OCI-M1 (cell line): Measurements from ENCODE around the gene PRR35.

Source experiments
- DNase-seq: peaks from one replicate; lab custom pipeline; 2025; lab: John Stamatoyannopoulos, UW

The PRR35 gene

DNA sequence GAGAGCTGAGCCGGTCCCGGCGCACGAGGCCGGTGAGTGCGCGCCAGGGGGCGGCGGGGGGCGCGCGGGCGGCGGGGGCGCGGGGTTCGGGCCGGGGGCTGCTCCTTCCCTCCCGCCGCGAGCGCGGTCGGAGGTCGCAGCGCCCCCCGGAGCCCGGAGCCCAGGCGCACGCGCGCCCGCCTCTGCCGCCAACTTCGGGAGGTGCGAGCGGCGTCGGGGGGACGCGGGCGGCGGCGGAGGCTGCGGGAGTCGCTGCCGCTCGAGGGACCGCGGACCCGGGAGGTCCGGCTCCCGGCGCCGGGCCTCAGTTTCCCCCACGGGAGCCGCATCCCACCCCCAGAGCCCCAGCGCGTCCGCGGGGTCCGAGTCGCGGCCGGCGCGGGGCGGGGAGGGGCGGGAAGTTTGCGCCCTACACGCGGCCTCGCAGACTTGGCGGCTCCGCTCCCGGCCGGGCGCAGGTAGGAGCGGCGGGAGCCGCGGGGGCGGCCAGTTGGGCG, at the start of gene PRR35:
PRR35 (plus strand) TSS at position 191 of the 497 bp plus-strand sequence. CDS start 2,901 bp downstream, outside the sequence.
- DNase-seq, result no peak

- DNase-seq, result no peak
Observed at GRCh38 chr16:512802-513201, 47.4 kb upstream of the PRR35 start.

- no peak for DNase-seq
Observed at GRCh38 chr16:513950-514349, 46.2 kb upstream of the PRR35 start.

- DNase-seq, result no peak
Observed at GRCh38 chr16:515175-515938, 44.8 kb upstream of the PRR35 start.

- no peak for DNase-seq
Observed at GRCh38 chr16:515939-516226, 44.3 kb upstream of the PRR35 start.

GRCh38 chr16:516301-516700, 43.9 kb upstream of the PRR35 start:
- DNase-seq, result no peak

- no peak for DNase-seq
Observed at GRCh38 chr16:518858-519257, 41.3 kb upstream of the PRR35 start.

DNA sequence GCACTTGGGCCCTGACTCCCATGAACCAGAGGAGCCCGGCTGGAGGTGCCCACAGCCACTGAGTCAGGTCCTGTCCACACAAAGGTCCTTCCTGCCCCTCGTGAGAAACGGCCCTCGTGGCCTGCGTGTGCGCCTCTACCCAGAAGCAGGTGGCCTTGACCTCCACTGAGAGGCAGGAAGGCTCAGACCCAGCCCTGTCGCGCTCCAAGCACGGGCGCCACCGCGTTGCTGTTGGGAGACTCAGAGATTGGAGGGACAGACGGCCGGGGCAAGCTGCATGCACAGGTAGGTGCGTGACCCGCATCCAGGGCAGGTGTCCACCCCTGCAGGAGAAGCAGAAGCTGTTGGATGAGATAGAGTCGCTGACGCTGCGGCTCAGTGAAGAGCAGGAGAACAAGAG, 40.8 kb upstream of the PRR35 start:
- DNase-seq, result no peak

DNA sequence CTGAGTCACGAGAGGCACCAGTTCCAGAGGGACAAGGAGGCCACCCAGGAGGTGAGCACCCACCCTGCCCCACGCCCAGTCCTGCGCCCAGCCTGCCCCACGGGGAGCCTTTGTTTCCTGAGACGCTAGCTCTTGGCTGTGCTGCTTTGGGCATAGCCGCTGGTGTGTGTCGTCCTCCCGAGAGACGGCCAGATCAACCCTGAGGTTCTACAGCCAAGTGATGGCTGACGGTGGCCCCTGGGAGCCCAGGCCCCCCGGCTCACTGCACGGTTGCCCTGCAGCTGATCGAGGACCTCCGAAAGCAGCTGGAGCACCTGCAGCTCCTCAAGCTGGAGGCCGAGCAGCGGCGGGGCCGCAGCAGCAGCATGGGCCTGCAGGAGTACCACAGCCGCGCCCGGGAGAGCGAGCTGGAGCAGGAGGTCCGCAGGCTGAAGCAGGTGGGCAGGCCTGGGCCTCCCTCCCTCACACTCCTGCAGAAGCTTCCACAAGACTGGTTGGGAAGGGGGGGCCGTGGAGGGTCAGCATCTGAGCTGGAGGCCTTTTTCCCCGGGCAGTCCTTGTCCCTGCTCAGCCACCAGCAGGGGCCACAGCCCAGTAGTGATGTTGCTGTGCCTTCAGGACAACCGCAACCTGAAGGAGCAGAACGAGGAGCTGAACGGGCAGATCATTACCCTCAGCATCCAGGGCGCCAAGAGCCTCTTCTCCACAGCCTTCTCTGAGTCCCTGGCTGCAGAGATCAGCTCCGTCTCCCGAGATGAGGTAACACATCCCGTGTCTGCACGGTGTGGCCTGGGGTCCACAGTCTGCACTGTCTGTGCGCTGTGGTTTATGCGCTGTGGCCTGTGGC, 40.1 kb upstream of the PRR35 start:
- DNase-seq, result no peak

DNA sequence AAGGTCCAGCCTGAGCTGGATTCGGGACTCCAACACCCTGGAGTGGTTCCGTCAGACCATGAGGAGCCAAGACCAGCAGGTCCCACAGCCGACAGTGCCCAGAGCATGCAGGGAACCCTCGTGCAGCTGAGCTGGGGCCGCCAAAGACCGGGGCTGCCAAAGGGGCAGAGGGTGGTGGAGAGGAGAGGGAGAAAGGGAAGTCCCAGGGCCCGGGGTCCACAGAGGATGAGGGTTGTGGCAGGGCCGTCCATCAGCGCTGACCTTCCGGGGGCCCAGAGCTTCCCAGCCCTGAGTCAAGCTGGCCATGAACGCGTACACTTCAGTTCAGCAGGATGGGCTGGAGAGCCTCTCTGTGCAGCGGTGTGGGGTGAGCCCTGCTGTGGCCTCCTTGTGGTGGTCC, 39.3 kb upstream of the PRR35 start:
- no peak for DNase-seq

DNA sequence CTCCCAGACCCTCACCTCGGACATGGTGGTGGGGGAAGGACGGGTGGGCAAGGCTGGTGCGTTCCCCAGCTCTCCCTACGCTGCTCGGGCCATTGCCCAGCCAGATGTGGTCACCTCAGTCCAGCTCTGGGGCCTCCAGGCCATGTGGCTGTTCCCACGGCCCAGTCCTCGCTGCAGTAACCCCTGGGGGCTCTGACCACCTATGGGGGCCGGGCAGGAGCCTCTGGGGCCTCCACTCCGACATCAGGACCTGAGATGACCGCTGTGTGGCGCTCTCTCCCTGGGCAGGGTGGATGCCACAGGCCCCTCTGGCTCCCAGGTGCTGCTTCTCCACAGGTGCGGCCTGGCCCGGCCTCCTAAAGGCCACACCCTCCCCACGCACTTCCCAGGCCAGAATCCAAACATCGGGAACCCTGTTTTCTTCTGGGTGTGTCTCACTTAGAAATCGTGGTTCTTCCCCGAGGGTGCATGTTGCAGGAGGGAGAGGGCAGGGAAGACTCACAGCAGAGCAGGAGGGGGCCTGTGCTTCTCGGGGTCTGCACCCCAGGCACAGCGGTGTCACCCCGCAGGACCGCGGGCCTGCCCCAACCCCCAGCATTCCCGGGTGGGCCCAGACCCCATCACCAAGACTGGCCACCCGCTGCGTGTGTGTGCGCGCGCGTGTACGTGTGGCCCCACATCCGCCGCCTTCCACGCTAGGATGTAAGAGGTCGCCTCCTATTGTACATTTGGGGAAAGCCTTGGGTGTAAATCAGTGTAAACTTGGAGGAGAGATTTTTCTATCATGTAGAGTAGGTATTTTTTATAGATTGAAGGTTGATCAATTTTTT, 38.6 kb upstream of the PRR35 start:
- no peak for DNase-seq

DNA sequence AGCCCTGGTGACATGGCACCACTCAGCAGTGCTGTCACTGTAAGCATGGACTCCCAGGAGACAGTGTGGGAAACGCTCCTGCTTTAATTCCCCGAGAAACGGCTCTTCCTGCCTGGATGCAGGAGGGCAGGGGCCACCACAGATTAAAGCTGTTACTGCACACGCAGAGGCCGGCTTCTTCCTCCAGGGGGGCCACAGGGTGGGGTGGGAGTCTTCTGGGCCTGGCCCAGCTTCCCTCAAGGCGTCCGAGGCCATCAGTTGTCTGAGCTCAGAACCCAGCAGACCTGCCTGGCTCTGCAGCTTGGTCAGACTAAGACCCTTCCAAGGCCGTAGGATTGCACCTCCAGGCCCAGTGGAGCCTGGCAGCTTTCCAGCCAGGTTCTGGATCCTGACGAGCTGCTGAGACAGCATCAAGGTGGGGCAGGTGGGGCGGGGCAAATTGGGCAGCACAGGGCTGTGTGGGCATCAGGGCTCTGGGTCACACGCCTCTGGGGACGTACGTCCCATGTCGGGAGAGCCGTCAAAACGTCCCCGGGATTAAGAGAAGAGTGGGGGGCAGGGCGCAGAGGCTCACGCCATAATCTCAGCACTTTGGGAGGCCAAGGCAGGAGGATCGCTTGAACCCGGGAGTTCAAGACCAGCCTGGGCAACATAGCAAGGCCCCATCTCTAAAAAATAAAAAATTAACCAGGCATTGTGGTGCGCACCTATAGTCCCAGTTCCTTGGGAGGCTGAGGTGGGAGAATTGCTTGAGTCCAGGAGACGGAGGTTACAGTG, 37.7 kb upstream of the PRR35 start:
- DNase-seq, result no peak

DNA sequence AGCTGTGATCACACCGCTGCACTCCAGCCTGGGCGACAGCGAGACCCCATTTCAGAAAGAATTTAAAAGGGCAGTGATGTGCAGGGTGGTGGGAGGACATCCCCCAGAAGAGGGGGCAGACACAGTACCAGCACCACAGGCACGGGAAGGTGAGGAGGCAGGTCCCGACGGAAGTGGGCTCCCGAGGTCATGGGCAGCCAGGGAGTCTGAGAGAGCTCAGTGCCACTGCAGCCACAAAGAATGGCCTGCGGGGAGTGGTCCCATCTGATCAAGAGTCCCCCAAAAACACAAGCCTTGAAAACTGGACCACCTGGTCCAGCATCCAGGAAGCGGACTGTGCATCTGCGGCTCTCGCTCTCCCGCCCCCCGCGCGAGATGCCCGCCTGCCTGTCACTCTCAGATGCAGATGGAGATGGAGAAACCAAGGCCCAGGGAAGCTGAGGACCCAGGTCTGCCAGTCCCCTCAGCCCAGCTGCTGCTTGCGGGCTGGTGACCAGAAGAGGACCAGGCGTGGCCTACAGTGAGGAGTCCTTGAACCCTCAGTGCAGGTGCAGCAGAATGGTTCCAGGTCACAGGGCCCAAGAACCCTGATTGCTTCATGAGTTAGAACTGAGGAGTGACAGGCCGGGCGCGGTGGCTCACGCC, 37.0 kb upstream of the PRR35 start:
- DNase-seq, result no peak

GRCh38 chr16:524274-525040, 35.7 kb upstream of the PRR35 start:
- no peak for DNase-seq

- DNase-seq, result no peak
Observed at GRCh38 chr16:525123-525519, 35.1 kb upstream of the PRR35 start.

- DNase-seq, result peak; percentile 14
Observed at GRCh38 chr16:525520-526180, 34.5 kb upstream of the PRR35 start.

- peak; percentile 76 for DNase-seq
Observed at GRCh38 chr16:526181-527014, 33.8 kb upstream of the PRR35 start.

GRCh38 chr16:527015-527903, 32.9 kb upstream of the PRR35 start, which contains the start of gene CAPN15:
TSS of gene CAPN15 (plus strand) at chr16:527712. CDS start at chr16:546839, 19,127 bp downstream.
- DNase-seq, result peak; percentile 89
